Activated CD8-positive, alpha-beta memory T cell treated with anti-CD3 and anti-CD28 coated beads, Interleukin-2, amount 50 U/mL, for 4 hours (primary cell): Measurements from ENCODE around the gene PSAP.
"Not testable (repeated sequence)": the region's sequence is repeated elsewhere in the genome, so short reads cannot be mapped to it uniquely, and the experiment has no call there.

Experiments used
- DNase-seq: peaks from one replicate; pipeline ENCODE4 v3.0.0-alpha.2; 2020

Gene PSAP

GRCh38 chr10:71873582-71874211, 22.6 kb upstream of the PSAP start:
- DNase-seq, result no peak

DNA sequence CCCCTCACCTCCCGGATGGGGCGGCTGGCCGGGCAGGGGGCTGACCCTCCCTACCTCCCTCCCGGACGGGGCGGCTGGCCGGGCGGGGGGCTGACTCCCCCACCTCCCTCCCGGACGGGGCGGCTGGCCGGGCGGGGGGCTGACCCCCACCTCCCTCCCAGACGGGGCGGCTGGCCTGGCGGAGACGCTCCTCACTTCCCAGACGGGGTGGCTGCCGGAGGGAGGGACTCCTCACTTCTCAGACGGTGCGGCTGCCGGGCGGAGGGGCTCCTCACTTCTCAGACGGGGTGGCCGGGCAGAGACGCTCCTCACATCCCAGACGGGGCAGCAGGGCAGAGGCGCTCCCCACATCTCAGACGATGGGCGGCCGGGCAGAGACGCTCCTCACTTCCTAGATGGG, 18.6 kb upstream of the PSAP start:
- not testable (repeated sequence) for DNase-seq

DNA sequence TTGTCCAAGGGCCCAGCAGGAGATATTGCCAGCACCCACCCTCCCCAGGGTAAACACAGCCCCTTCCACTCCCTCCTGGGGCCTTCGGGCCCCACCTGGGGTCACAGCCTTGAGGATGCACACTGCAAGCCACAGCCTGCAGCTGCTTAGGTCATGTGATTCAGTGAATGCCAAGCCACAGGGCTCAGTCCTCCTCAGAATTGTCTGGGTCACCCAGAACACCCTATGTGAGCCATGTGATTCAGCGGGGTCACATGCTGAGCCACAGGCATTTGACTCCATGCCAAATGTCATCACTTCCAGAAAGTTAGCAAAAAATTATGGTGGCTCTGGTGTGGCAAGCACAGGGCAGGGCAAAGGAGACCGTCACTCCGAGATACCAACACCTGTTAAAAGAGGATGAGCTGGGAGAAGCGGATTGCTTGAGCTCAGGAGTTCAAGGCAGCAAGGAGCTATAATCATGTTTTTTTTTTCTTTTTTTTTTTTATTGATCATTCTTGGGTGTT, 17.2 kb upstream of the PSAP start:
- no peak for DNase-seq

GRCh38 chr10:71865561-71866041, 14.6 kb upstream of the PSAP start:
- DNase-seq, result no peak

DNA sequence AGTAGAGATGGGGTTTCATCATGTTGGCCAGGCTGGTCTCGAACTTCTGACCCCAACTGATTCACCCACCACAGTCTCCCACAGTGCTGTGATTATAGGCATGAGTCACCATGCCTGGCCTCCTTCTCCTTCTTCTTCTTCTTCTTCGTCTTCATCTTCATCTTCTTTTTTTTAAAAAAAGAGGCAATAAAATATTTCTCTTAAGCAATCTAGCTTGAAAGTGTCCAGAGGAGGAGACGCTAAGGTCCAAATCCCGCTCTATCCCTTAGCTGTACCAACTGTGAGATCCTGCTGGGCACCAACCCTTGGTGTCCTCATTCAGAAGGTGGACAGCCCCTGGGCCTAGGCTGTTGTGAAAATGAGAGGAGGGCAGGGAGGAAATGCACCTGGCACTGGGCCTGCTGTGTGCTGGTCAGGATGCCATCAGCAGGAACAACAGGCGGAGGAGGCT, 13.9 kb upstream of the PSAP start:
- no peak for DNase-seq

- no peak for DNase-seq
Observed at GRCh38 chr10:71863203-71863602, 12.2 kb upstream of the PSAP start.

- peak; percentile 23 for DNase-seq
Observed at GRCh38 chr10:71860243-71861029, 9.4 kb upstream of the PSAP start.

- DNase-seq, result no peak
Observed at GRCh38 chr10:71857934-71858890, 7.2 kb upstream of the PSAP start.

DNA sequence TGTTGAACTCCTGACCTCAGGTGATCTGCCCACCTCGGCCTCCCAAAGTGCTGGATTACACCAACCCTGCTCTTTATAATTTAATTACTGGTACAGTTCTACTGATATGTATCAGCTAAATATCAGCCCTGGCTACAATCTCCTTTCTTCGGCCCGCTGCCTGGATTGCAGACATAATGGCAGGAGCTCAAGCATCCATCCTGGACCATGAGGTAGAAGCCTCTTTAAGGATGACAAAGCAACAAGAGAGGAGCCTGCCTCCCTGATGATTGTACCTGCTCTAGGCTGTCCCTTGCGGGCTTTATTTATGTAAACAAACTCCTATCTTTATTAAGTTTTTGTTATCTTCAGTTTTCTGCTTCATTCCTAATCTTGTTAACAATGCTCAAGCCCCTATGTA, 5.6 kb upstream of the PSAP start:
- DNase-seq, result no peak

- no peak for DNase-seq
Observed at GRCh38 chr10:71854031-71854430, 3.0 kb upstream of the PSAP start.

GRCh38 chr10:71852355-71852937, 1.4 kb upstream of the PSAP start:
- DNase-seq, result no peak

DNA sequence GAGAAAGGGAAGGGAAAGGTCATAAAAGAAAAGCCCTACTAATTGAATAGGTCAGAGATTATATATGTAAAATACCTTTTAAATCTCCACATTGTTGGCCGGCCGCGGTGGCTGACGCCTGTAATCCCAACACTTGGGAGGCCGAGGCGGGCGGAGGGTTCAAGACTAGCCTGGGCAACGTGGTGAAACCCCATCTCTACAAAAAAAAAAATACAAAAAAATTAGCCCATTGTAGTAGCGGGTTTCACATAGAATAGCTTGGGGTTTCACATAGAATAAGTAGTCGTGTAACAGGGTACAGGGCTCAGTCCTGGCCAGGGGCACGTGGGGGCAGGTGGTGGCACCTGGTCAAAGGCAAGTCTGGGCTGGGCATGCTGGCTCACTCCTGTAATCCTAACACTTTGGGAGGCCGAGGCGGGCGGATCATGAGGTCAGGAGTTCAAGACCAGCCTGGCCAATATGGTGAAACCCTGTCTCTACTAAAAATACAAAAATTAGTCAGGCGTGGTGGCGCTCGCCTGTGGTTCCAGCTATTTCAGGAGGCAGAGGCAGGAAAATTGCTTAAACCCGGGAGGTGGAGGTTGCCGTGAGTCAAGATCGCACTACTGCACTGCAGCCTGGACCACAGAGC, 529 bp upstream of the PSAP start:
- not testable (repeated sequence) for DNase-seq

DNA sequence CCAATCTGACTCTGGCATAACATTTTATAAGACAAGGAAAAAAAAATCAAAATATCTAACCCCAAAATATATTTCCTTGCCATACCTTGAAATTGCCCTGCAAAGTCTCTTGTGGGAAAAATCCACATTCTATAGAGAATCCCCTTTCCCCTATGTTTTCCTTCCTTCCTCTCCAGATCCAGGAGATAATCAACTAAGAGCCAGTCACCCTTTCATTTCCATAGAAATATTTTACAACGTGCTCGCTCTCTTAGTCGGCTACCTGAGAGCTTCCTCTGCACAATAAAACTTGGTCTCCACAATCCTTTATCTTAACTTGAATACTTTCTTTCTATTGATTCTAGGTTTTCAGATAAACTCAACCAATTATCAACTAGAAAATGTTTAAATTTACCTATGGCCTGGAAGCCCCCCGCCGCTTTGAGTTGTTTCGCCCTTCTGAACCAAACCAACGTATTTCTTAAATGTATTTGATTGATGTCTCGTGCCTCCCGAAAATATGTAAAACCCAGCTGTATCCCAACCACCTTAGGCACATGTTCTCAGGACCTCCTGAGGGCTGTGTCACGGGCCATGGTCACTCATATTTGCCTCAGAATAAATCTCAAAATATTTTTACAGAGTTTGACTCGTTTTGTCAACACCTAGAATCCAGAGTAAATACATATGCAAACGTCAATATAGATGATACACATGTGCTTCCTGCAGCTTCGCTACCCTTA, 869 bp downstream of the PSAP start:
- no peak for DNase-seq

- no peak for DNase-seq
Observed at GRCh38 chr10:71849461-71849908, 1.6 kb downstream of the PSAP start.

- DNase-seq, result no peak
Observed at GRCh38 chr10:71848325-71849275, 2.5 kb downstream of the PSAP start.

- no peak for DNase-seq
Observed at GRCh38 chr10:71847418-71847817, 3.6 kb downstream of the PSAP start.

DNA sequence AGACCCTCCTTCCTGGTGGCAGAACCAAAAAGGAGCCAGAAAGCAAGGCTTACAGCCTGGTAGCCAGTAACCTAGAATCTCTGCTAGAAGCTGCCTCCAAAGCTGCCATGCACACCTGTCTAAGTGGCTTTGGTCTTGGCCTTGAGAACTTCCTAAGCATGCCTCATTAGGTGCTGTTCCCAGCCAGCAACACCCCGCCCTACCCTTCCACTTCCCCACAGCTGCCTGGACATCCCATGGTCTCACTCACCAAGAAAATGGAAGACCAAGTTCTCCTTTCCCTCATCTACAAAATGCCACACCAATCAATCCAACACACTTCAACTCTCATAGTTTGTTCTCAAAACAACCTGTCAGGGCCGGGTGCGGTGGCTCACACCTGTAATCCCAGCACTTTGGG, 4.2 kb downstream of the PSAP start:
- no peak for DNase-seq

- no peak for DNase-seq
Observed at GRCh38 chr10:71845410-71846405, 5.3 kb downstream of the PSAP start.

DNA sequence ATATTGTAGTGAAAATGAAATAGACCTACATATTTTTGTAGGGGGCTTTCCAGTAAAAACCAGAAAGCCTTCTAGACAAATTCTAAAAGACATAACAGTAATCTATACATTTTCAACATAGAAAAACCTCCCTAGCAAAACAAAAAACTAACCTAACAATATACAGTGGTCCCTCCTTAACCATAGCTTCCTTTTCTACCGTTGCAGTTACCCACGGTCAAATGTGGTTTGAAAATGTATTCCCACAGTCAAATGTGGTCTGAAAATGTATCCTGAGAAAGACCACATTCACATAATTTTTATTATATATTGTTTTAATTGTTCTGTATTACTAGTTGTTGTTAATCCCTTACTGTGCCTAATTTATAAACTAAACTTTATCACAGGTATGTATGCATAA, 6.4 kb downstream of the PSAP start:
- no peak for DNase-seq
